ENCODE data around the gene NTN1.

DNA sequence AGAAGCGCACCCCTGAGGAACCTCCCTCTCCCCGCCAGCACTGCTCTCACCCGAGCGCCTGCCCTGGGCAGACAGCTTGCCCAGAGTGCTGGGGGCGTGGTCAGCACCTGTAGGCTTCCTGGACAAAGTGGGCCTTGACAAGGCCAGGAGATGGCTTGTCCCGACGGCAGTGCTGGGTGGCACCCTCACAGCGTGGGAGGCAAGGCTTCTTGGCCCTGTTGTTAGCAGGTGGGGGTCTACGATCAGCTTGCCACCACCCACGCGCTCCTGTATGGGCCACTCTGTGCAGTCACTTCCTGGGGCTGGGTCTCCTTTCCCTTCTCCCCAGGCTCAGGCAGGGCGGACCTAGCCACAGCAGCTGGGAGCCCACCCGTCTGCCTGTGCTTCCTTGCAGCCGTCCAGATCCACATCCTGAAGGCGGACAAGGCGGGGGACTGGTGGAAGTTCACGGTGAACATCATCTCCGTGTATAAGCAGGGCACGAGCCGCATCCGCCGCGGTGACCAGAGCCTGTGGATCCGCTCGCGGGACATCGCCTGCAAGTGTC, 218.0 kb downstream of the NTN1 start:
- TF ChIP-seq, protein P1, sequence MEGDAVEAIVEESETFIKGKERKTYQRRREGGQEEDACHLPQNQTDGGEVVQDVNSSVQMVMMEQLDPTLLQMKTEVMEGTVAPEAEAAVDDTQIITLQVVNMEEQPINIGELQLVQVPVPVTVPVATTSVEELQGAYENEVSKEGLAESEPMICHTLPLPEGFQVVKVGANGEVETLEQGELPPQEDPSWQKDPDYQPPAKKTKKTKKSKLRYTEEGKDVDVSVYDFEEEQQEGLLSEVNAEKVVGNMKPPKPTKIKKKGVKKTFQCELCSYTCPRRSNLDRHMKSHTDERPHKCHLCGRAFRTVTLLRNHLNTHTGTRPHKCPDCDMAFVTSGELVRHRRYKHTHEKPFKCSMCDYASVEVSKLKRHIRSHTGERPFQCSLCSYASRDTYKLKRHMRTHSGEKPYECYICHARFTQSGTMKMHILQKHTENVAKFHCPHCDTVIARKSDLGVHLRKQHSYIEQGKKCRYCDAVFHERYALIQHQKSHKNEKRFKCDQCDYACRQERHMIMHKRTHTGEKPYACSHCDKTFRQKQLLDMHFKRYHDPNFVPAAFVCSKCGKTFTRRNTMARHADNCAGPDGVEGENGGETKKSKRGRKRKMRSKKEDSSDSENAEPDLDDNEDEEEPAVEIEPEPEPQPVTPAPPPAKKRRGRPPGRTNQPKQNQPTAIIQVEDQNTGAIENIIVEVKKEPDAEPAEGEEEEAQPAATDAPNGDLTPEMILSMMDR (IDR thresholded peaks at IDR 0.05; ENCODE audit: low read depth, low read length, poor library complexity, severe bottlenecking) = no peak
- no peak for TF ChIP-seq EZH2phosphoT487 (IDR thresholded peaks at IDR 0.05; ENCODE audit: borderline replicate concordance, low read length)

Data from DOHH2 (cell line).